ENCODE data around the gene FAM131C.

GRCh38 chr1:16067127-16067768, 6.2 kb downstream of the FAM131C start:
- no peak for TF ChIP-seq REST (IDR thresholded peaks at IDR 0.05; ENCODE audit: insufficient read depth in 1 of 2, low read depth in 2 of 2, low read length in 2 of 2)
- TF ChIP-seq POLR2AphosphoS5 (IDR thresholded peaks at IDR 0.05; ENCODE audit: low read depth, low read length), result no peak
- TF ChIP-seq TAF1 (IDR thresholded peaks at IDR 0.05; ENCODE audit: borderline replicate concordance, insufficient read depth, low read length), result no peak
- no peak for TF ChIP-seq SIN3A (IDR thresholded peaks at IDR 0.05; ENCODE audit: borderline replicate concordance, insufficient read depth, low read length)
- no peak for TF ChIP-seq FOXP2 (optimal IDR thresholded peaks at IDR 0.05; ENCODE audit: borderline replicate concordance, extremely low read depth, extremely low read length, insufficient read depth)
